Measurements from ENCODE around the gene ZNF148.

DNA sequence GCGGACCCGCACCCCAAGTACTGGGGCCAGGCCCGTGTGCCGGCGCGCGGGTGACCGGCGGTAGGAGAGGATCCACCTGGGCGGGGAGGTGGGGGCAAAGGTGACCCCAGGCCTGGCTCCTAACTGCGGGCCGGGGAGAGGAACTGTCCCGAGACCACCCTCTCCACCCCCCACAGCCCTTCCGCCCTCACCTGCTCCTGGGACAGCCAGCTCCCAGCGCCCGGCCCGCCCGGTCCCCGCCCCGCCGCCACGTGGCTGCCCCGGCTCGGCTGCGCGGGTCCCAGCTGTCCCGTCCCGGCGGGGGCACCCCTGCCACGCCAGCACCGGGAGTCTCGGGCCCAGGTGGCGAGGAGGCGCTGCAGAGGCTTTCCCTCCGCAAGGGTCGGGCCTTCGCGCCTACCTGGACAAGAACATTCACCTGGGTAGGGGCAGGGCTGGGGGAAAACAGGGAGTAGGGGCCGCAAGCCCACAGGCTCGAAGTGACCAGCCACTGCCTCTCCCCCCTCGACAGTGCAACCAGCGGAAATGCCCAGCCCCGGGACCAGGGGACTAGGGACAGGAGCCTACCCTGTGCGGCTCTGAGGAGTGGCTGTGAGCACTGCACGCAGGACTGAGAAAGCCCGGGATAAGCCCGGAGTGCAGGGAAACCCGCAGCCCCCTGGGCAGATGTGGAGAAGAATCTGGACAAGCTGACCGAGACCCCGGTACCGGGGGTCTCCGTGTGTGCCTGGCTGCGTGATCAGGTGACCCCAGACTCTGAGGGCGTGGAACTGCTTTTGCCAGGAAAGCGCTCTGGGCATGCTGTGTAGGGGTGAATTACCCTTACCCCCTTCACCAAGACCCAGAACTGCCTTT, 162.4 kb downstream of the ZNF148 start, which contains the start of gene SLC12A8:
- TF ChIP-seq CTCF (tag by site-specific recombination; IDR thresholded peaks at IDR 0.05) (no peak), ZSCAN30 (tag by site-specific recombination; IDR thresholded peaks at IDR 0.05) (no peak), HOXA7 (CRISPR knock-in tag; IDR thresholded peaks at IDR 0.05; ENCODE audit: borderline replicate concordance) (no peak), SALL2 (tag by site-specific recombination; IDR thresholded peaks at IDR 0.05; ENCODE audit: borderline replicate concordance) (no peak), TCF7L2 (IDR thresholded peaks at IDR 0.05; ENCODE audit: borderline replicate concordance, low read depth, low read length) (no peak), ZNF324 (tag by site-specific recombination; IDR thresholded peaks at IDR 0.05) (no peak), PRDM2 (tag by site-specific recombination; IDR thresholded peaks at IDR 0.05; ENCODE audit: borderline replicate concordance) (no peak), ZNF18 (tag by site-specific recombination; IDR thresholded peaks at IDR 0.05) (no peak)
- TF ChIP-seq, protein P1, sequence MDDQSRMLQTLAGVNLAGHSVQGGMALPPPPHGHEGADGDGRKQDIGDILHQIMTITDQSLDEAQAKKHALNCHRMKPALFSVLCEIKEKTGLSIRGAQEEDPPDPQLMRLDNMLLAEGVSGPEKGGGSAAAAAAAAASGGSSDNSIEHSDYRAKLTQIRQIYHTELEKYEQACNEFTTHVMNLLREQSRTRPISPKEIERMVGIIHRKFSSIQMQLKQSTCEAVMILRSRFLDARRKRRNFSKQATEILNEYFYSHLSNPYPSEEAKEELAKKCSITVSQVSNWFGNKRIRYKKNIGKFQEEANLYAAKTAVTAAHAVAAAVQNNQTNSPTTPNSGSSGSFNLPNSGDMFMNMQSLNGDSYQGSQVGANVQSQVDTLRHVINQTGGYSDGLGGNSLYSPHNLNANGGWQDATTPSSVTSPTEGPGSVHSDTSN (CRISPR knock-in tag; IDR thresholded peaks at IDR 0.05): no peak
- TF ChIP-seq, protein P2, sequence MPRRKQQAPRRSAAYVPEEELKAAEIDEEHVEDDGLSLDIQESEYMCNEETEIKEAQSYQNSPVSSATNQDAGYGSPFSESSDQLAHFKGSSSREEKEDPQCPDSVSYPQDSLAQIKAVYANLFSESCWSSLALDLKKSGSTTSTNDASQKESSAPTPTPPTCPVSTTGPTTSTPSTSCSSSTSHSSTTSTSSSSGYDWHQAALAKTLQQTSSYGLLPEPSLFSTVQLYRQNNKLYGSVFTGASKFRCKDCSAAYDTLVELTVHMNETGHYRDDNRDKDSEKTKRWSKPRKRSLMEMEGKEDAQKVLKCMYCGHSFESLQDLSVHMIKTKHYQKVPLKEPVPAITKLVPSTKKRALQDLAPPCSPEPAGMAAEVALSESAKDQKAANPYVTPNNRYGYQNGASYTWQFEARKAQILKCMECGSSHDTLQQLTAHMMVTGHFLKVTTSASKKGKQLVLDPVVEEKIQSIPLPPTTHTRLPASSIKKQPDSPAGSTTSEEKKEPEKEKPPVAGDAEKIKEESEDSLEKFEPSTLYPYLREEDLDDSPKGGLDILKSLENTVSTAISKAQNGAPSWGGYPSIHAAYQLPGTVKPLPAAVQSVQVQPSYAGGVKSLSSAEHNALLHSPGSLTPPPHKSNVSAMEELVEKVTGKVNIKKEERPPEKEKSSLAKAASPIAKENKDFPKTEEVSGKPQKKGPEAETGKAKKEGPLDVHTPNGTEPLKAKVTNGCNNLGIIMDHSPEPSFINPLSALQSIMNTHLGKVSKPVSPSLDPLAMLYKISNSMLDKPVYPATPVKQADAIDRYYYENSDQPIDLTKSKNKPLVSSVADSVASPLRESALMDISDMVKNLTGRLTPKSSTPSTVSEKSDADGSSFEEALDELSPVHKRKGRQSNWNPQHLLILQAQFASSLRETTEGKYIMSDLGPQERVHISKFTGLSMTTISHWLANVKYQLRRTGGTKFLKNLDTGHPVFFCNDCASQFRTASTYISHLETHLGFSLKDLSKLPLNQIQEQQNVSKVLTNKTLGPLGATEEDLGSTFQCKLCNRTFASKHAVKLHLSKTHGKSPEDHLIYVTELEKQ (tag by site-specific recombination; IDR thresholded peaks at IDR 0.05; ENCODE audit: borderline replicate concordance): no peak

Data from HEK293 (cell line).